Gastroesophageal sphincter (tissue), 4 donors: Measurements from ENCODE around the gene TCF4. TPM values are rescaled to one million over a fixed set of nuclear protein-coding genes. Genes with fewer than 3 reads are reported as not detected.

Experiments
- ATAC-seq: fragments of 150-250 bp; one replicate; pipeline ENCODE4 v1.9.1; 2016; ENCODE audit warnings: mild to moderate bottlenecking, moderate library complexity
- H3K27ac ChIP-seq, 4 donors: fragments of 200-600 bp; sonication (generic) in 3 of 4; 1 replicate in 3 of 4; 2 replicates in 1 of 4; pipeline ENCODE4 v1.5.1; 2016 to 2019
- H3K27me3 ChIP-seq: fragments of 200-600 bp; sonication (generic); one replicate; pipeline ENCODE4 v1.5.1; 2019
- H3K36me3 ChIP-seq, 2 donors: fragments of 200-600 bp; sonication (generic); one replicate each; pipeline ENCODE4 v1.5.1; 2019; ENCODE audit warnings: control low read depth in 1 of 2
- H3K4me1 ChIP-seq, 3 donors: fragments of 200-600 bp; sonication (generic); 1 replicate in 2 of 3; 2 replicates in 1 of 3; pipeline ENCODE4 v1.5.1; 2016 to 2019; ENCODE audit warnings: control low read depth in 2 of 3
- H3K4me3 ChIP-seq, 2 donors: fragments of 200-600 bp; sonication (generic); one replicate each; pipeline ENCODE4 v1.5.1; 2019; ENCODE audit warnings: mild to moderate bottlenecking in 1 of 2, moderate library complexity in 1 of 2
- H3K9me3 ChIP-seq, 3 donors: fragments of 200-600 bp; sonication (generic); one replicate each; pipeline ENCODE4 v1.5.1; 2017 to 2019; ENCODE audit warnings: control low read depth in 2 of 3
- EP300 ChIP-seq: sonication (generic); formaldehyde crosslinking; IDR thresholded peaks from one replicate; pipeline ENCODE4 v1.6.1; 2017; ENCODE audit warnings: antibody characterized with exemption, mild to moderate bottlenecking
- POLR2A ChIP-seq, 2 donors: fragments of 450-650 bp; IDR thresholded peaks; one replicate each; pipeline ENCODE4 v1.6.1; 2017; ENCODE audit warnings: antibody characterized with exemption in 2 of 2, mild to moderate bottlenecking in 2 of 2, moderate library complexity in 1 of 2
- POLR2AphosphoS5 ChIP-seq: sonication (generic); formaldehyde crosslinking; IDR thresholded peaks from one replicate; pipeline ENCODE4 v1.6.1; 2017; ENCODE audit warnings: antibody characterized with exemption
- WGBS, 2 donors: methylation state at CpG; one replicate each; pipeline ENCODE4 v1.1.5; 2018; ENCODE audit warnings: low coverage in 1 of 2; 5-methylcytosine and 5-hydroxymethylcytosine counted together
- total RNA-seq, 4 donors: library from RNA; depleted of rRNA; stranded (reverse); fragments of >200 nt; gene quantifications; one replicate each; pipeline ENCODE4 v1.1.0, GENCODE V29; 2016
- TF ChIP-seq, protein P1 (sequence below), 4 experiments: fragments of 200-600 bp in 2 of 4; fragments of 450-650 bp in 2 of 4; sonication (generic) in 1 of 4; IDR thresholded peaks; one replicate each; pipeline ENCODE4 v1.5.1; 2017 to 2019; ENCODE audit warnings: antibody characterized with exemption in 4 of 4, mild to moderate bottlenecking in 2 of 4, moderate library complexity in 2 of 4

The TCF4 gene
- total RNA-seq, 4 donors from 2014 or later, result 64.1 to 87.6 (median 76.2) TPM

DNA sequence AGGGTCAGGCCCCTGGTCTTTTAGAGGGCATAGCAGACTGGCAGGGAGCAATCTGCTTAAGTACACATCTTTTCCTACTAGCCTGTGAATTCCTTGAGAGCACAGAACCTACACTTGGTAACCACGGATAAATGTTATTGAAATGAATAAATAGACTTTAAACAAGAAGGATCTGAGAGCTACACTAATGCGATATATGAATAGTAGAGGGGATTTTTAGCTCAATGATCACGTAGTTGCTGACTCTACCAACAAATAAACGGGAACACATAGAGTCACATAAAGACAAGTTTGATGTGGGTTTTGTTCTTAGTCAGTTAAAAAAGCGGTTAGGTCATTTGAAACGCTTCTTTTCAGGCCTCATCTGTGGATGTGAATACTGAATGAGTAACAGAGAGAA, 338.4 kb downstream of the TCF4 start:
- ATAC-seq, result no peak
- 88 to 96% methylated on average over 4 to 6 of the region's 6 CpGs for WGBS, 2 donors
- no peak for TF ChIP-seq EP300
- TF ChIP-seq, protein P1, sequence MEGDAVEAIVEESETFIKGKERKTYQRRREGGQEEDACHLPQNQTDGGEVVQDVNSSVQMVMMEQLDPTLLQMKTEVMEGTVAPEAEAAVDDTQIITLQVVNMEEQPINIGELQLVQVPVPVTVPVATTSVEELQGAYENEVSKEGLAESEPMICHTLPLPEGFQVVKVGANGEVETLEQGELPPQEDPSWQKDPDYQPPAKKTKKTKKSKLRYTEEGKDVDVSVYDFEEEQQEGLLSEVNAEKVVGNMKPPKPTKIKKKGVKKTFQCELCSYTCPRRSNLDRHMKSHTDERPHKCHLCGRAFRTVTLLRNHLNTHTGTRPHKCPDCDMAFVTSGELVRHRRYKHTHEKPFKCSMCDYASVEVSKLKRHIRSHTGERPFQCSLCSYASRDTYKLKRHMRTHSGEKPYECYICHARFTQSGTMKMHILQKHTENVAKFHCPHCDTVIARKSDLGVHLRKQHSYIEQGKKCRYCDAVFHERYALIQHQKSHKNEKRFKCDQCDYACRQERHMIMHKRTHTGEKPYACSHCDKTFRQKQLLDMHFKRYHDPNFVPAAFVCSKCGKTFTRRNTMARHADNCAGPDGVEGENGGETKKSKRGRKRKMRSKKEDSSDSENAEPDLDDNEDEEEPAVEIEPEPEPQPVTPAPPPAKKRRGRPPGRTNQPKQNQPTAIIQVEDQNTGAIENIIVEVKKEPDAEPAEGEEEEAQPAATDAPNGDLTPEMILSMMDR (IDR thresholded peaks at IDR 0.05), result no peak
- TF ChIP-seq POLR2A (IDR thresholded peaks at IDR 0.05), result no peak
- no peak for TF ChIP-seq POLR2AphosphoS5

DNA sequence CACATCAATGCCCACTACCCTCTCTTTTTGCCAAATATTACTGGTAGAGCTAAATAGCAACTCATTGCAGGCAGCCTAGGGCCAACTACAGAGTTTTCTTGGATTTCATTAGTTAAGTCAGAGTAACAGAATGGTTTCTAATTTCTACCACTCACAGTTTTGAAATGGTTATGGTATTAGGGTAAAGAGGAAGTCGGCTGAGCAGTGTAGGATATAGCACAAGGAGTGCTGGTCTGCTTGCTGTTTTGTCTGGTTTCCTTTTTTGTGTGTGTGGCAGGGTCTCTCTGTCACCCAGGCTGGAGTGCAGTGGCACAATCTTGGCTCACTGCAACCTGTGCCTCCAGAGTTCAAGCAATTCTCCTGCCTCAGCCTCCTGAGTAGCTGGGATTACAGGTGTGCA, 339.5 kb downstream of the TCF4 start:
- no peaks in the 10 kb centered on the region for H3K9me3 ChIP-seq
- WGBS, 2 donors, result 43 to 86% methylated on average over 1 of the region's 1 CpG
- ATAC-seq, result no peak
- no peak overlapping the region for H3K4me3 ChIP-seq
- no peak overlapping the region for H3K27ac ChIP-seq
- TF ChIP-seq, protein P1 (IDR thresholded peaks at IDR 0.05), result no peak
- TF ChIP-seq POLR2A (IDR thresholded peaks at IDR 0.05) (no peak), POLR2AphosphoS5 (no peak), EP300 (no peak)
- peaks cover 0 to 9% of the 10 kb centered on the region in 2 donors for H3K36me3 ChIP-seq
- peaks cover 13 to 68% (median 25%) of the 10 kb centered on the region in 3 donors for H3K4me1 ChIP-seq
- H3K27me3 ChIP-seq, result no peaks in the 10 kb centered on the region

More for the DNA sequence above, 338.4 kb downstream of the TCF4 start:
- Histone ChIP-seq H3K4me3 (no peak overlapping the region), H3K4me1 (peaks cover 10 to 58% (median 20%) of the 10 kb centered on the region in 3 donors), H3K9me3 (no peaks in the 10 kb centered on the region), H3K27me3 (no peaks in the 10 kb centered on the region), H3K36me3 (peaks cover 0 to 17% of the 10 kb centered on the region in 2 donors), H3K27ac (no peak overlapping the region)

- 60% methylated on average over 1 of the region's 5 CpGs; no CpG with 5 or more reads in 1 of the 2 donors for WGBS, 2 donors
- TF ChIP-seq, protein P1 (IDR thresholded peaks at IDR 0.05), result no peak
- no peak for TF ChIP-seq EP300
- TF ChIP-seq POLR2A (IDR thresholded peaks at IDR 0.05), result no peak
Observed at GRCh38 chr18:55247032-55247431, 341.0 kb downstream of the TCF4 start.

DNA sequence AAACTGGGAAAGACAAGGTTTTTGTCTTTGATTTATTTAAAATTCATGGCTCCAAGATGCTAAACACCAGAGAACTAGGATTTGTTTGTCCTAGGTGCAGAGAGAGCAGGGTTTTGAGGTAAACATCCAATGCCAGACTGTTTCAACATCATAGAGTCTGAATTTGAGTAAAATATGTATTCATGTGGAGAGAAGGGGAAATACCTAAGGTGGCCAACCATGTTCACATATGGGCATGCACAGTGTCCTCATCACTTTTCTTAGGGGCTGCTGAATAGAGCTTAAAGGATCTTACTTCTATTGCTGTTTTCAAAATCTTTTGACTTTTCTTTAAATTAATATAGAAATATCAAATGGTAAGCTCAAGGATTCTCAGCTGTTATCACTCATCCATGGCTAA, 341.7 kb downstream of the TCF4 start:
- TF ChIP-seq, protein P1 (IDR thresholded peaks at IDR 0.05), result no peak
- TF ChIP-seq POLR2AphosphoS5, result no peak
- TF ChIP-seq EP300, result no peak
- no peak for TF ChIP-seq POLR2A (IDR thresholded peaks at IDR 0.05)
- no peaks in the 10 kb centered on the region for H3K27me3 ChIP-seq
- H3K4me1 ChIP-seq, result peaks cover 10 to 53% (median 20%) of the 10 kb centered on the region in 3 donors
- H3K4me3 ChIP-seq, result no peak overlapping the region
- no peak for ATAC-seq
- H3K27ac ChIP-seq, result peak overlapping the region in 1 of 4 donors; percentile 66
- no peaks in the 10 kb centered on the region for H3K9me3 ChIP-seq
- peaks cover 0 to 9% of the 10 kb centered on the region in 2 donors for H3K36me3 ChIP-seq

More at GRCh38 chr18:55247032-55247431, 341.0 kb downstream of the TCF4 start:
- Histone ChIP-seq H3K9me3 (no peaks in the 10 kb centered on the region), H3K4me3 (no peak overlapping the region), H3K27me3 (no peaks in the 10 kb centered on the region), H3K36me3 (peaks cover 0 to 9% of the 10 kb centered on the region in 2 donors), H3K27ac (no peak overlapping the region), H3K4me1 (peaks cover 10 to 61% (median 20%) of the 10 kb centered on the region in 3 donors)
- ATAC-seq, result no peak

GRCh38 chr18:55245211-55245614, 342.8 kb downstream of the TCF4 start:
- H3K36me3 ChIP-seq, result peaks cover 0 to 5% of the 10 kb centered on the region in 2 donors
- peaks cover 10 to 49% (median 20%) of the 10 kb centered on the region in 3 donors for H3K4me1 ChIP-seq
- no peaks in the 10 kb centered on the region for H3K27me3 ChIP-seq
- no peak for ATAC-seq
- WGBS, 2 donors, result 29 to 54% methylated on average over 4 of the region's 4 CpGs
- peak; percentile 11 for TF ChIP-seq POLR2AphosphoS5
- no peak for TF ChIP-seq EP300
- no peak overlapping the region for H3K4me3 ChIP-seq
- H3K27ac ChIP-seq, result peak overlapping the region; percentile 23 to 66 (median 58)
- no peaks in the 10 kb centered on the region for H3K9me3 ChIP-seq
